KG1 (cell line): Measurements from ENCODE around the gene PTPRM.

Source experiments
- DNase-seq: peaks from one replicate; lab custom pipeline; 2025; lab: John Stamatoyannopoulos, UW

PTPRM gene

DNA sequence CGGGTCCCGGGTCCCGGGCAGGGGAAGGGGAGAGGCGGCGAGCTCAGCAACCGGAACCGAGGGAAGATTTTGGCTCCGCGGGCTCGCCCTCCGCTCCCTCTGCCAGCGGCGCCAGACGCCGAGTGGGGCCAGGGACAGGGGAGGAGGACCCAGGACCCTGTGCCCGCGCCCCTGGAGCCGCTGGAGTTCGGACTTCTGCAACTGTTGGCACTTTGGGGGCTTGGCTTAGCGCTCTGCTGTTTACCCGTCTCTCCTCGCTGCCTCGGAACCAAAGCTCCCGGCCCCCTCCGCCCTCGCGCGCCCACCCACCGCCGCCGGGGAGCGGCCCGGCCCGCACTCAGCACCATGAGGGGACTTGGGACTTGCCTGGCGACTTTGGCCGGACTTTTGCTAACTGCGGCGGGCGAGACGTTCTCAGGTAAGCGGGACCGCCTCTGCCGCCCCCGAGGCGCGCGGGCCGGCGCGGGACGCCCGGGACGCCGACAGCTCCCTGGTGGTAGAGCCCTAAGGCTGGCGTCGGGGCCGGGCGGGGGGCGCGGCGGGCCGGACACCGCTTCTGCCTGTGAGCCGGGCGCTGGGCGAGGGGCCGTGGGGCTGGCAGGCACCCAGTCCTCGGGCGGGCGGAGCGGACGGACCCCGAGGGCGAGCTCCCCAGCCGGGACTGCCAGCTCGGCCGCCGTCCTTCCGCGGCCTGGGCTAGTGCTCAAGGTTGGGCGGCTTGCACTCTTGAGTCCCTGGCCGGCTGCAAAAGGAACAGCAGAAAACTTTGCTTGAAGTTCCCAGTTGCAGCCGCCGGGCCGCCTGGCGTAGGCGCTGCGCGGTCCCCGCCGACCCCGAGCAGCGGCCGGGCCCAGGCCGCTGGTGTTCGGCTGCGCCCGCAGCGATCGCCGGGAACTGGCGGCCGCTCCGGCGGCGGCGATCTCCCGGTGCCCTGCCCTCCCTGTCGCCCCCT, 634 bp downstream of the PTPRM start:
- no peak for DNase-seq

DNA sequence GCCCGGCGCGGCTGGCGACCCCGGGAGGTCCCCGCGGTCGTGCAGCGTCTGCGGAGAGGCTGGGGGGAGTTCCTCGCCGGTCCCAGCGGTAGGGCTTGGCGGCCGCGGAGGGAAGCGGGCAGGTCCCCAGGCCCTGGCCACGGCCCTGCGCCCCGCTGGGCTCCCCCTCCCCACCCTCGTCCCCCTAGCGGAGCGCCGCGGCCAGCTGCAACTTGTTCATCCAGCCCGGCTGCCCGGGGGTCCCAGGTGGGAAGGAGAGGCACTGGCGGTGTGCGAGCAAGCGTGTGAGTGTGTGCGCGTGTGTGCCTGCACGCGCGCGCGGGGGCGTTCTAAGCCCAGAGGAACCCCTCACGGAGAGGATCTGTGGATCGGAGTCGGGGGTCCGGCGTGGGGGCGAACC, 1.3 kb downstream of the PTPRM start:
- no peak for DNase-seq

DNA sequence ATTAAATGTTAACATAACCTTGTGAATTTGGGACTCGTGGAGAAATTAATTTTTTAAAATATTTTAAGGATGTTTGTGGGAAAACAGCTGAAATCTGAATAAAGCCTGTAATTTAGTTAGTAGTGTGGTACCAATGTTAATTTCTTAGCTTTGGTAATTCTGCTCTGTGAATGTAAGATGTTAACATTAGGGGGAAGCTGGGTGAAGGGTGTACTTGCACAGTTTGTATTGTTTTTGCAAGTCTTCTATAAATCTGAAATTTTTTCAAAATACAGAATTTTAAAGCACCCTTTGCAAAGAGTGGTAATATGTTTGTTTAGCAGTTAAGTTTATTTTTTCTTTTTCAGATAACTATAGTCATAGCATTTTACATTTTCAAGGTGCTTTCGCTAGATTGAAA, 4.5 kb downstream of the PTPRM start:
- DNase-seq = no peak

DNA sequence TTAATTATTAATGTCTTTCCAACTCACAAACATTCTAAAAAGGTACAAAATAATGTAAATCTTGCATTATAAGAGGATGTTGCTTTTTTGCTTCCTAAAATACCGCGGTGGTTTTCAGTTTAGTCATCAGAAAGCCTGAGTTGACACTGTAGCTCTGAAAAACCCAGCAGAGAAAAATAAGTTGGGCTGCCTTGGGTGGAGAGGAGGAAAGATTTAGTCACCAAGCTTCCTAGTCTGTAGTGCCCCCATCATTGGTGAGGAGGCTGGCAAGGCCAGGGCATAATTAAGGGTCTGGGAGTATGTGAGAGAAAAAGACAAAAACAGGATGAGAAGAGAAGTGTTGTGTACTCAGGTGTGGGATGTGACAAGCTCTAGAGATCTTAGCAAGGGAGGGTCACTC, 5.7 kb downstream of the PTPRM start:
- DNase-seq = no peak

DNA sequence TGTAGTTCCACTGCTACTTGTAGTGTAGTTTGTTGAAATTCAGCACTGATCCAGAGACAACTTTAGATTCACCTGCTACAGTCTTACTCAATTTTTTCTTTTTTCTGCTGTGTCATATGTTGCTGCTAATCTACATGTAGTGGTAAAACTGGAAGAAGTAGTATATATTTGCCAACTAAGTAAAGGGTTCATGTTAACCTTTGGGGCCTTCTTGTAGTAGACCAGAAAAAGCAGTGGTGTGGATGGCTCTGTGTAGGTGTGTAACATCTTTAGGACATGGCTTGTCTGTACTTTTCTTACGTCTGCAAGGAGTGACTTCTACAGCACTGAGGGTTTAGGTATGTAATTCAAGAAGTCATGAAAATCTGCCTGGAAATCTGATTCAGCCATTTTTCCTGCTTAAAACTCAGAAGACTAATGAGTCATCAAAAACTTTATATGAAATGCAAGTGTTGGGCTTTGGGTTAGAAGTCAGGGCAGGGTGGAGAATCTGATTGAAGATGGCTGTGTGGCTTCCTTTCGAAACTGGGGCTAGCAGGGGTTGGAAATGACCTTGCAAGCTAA, 8.4 kb downstream of the PTPRM start:
- no peak for DNase-seq

DNA sequence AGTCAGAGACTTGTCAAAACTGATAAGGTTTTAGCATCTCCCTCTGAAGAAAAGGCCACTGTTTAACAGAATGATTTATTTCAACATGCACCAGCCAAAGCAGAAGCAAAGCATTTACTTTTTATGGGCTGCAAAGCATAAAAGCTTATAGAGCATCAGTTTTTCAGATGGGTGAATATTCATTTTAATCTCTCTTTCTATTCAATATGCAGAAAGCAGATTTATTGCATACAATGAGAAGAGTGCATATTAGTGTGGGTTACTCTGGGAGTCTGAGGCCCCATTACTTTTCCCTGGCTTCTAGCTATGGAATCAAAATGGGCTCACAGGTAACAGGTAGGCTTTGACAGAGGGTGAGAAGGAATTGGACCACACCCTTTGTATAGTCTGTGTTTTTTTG, 9.0 kb downstream of the PTPRM start:
- DNase-seq = no peak

DNA sequence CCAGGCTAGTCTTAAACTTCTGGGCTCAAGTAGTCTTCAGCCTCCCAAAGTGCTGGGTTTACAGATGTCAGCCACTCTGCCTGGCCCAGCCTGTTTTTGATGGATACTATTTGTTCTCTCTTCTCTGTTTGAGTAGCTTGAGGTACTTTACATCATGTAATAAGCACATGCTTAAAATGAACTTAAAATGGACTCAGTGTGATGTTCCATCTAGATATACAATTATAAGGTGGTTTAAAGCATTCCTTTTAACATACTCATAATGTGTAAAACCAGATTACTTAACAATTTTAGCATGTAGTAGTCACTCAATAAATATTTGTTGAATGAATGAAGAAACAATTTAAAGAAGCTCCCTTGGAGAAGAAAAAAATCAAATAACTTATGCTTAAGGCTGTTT, 9.6 kb downstream of the PTPRM start:
- DNase-seq = no peak

DNA sequence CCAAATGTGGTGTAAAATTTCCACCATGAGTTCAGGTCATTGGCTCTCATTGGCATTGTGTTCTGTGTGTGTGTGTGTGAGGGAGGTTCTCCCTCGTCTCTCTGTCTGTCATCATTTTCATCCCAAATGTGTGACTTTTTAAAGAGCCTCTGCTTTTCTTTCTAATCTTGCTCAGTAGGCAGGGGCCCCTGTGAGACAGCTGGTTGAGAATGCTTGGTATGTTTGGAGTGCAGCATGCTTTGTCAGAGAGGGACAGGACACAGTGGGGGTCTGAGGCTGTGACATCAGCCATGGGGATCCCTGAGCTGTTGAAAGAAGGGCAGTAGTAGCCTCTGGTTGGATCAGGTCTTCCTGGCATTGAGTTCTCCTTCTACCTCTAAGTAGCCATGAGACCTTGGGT, 10.6 kb downstream of the PTPRM start:
- no peak for DNase-seq

DNA sequence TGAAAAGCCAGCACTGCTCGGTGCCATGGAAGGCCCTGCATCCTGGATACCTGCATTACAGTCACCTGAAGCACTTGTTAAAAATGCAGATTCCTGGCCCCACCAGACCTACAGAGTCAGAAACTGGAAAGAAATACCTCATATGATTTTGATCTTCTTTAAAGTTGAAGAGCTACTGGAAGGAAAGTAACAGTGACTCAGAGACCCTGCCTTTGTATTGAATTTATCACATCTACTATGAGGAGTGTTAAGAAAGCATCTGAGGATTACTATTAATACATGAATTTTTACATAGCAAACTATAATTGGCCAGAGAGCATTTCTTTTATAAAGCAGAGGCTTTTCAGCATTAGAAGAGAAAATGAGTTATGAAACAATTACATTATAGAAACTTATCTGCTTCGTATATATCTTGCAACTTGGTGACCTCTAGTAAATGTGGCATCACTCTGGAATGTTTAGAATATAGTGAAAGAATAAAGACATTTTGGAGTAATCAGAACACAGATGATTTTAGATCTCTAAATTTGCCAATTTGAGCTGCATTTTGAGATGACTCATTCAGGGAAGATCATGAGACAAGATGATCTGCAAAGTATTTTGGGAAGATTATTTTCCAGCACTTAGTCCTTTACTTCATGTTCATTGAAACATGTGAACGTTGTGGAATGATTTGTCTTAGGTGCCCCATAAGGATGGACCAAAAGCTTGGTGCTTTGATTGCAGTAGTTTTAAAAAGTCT, 12.2 kb downstream of the PTPRM start:
- DNase-seq = no peak

DNA sequence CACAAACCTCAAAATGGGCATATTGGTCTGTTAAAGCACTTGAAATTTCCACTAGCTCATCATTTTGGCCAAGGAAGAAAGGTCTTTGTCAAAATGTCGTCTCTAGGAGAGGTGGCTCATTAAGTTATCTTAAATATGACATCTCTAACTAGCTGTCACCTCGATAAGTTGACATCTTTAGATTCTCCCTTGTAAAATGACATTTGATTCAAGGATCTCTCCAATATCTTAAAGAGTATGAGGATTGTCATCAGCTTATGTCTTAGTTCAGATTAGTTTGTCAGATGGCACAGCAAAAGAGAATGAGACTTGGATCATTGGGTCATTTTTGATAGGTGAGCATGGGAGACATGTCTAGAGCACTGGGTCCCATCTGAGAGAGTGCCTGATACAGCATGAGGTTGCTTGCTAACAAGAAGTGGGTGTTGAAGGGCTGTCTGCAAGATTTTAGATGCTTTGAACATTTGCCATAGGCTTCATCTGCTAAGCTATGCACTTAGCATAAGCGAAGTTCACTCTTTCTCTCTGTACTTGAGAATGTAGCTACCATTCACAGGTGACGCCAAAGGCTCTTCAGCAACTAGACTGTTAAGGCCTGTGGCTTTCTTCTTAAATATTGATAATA, 12.9 kb downstream of the PTPRM start:
- DNase-seq = no peak

DNA sequence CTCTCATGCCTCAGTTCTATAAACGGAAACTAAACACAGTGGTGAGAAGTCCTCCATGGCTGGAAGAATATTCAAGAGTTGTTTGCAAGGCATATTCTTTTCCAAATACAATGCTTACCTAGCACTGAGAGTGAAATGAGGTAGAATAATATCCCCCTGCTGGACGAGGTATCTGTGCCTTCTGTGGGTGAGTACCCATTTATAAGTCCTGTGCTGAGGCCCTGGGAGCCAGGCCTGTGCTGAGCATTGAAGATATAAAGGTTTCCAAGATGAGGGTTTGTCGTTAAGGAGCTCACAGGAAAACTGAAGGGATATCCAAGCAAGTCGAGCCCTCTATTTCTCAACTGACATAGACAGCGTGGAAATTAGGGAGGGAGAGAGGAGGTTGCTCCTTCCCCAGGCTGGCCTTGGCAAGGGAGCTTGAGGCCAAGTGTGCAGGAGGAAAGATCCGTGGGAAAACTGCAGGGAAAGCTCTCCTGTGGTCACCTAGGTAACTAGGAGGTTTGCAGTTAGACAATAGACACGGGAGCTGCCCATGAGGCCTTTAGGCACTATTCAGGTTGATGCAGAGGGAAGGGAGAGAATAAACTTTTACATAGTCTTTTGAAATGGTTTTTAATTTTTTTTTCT, 17.6 kb downstream of the PTPRM start:
- DNase-seq = no peak

DNA sequence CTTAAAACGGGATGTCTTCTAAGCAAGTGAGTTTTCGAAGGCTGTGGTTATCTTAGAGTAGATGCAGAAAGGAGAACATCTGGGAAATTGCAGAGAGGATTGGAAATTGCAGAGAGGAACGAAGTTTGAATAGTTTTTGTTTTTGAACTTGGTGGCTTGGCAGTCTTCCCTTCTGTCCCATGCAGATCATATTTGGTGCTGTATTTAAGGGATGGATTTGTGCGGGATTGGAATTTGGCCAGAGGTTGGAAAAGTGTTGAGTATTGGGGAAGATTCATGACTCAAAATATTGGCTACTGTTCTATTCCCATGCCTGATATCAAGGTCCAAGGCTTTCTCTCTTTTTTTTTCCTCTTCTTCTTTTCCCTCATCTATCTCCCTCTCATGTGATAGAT, 18.2 kb downstream of the PTPRM start:
- no peak for DNase-seq

DNA sequence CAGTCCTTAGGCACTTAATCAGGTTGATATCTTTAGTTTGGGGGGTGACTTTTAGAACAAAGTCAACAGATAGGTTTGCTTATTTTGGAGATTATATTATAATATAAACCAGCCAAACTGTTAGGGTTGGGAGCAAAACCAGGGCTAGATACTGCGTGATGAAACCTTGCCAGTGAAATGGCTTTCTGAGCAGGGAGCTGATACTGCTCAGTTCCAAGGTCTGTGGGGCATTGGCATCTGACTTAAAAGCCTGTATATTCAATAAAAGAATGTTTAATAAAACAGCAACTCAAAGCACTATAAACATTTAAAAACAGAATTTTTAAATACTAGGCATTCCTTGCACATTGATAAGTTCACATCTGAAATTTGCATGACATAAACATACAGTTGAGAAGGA, 19.3 kb downstream of the PTPRM start:
- no peak for DNase-seq

DNA sequence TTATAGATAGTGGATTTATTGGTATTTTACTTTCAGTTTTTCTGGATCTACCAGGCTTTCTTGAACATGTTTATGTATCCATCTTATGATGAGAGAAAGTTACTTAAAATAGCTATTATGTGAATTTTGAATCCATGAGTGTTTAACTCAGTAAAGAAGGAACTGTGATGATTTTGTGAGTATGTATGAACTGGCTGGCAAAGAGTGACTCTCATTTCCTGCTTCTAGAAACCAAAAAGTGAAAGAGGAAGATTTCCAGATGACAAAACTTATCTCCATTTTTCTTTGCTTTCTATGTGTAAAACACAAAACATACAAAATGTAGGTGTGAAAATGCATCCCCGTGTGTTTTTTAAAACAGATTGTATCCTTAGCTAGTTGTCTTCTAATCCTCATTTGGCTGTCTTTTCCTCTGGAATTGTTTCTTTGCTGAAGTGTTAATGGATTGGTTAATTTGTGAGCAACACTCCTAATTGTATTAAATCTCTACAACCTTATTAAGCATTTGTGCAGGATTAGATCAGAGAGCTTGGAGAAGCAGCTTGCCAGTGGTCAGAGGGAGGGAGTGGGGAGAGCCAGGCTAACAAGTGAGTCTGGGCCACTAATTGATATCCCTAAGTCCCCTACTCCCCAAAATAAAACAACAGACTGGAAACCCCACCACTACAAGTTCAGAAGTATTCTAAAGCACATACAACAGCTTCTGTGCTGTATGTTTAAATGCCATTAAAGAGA, 23.9 kb downstream of the PTPRM start:
- DNase-seq = no peak

DNA sequence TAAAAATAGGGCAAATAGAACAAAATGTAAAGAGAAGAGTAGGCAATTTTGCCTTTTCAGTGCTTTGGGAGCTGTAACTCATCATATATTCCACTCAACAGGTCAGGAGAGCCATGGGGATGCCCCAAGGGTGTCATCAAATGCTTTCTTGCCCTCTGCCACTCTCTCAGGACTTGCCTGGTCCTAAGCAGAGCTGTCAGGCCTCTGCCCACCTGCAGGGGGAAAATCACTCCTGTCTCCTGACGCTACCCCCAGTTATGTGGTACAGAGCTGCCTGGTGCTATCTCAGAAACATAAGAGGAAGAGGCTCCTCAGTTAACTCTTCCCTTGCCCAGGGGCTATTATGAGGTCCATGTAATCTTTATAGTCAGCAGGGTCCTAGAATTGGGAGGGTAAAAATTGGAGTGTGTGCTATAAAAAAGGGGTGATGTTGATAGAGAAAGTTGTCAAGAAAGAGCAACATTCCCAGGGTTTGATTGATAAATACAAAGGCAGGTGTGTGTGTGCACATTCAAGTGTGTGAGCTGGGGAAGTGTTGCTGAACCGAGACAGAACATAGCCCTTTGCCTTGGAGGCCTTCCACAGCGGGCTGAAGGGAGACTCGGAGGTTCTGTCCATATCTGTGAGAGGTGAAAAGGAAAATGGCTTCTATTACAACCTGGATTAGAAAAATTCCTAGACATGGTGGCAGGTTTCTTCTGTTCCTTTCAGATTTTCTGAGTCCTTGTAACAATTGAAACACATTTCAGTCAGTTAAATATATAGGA, 25.4 kb downstream of the PTPRM start:
- DNase-seq = no peak

DNA sequence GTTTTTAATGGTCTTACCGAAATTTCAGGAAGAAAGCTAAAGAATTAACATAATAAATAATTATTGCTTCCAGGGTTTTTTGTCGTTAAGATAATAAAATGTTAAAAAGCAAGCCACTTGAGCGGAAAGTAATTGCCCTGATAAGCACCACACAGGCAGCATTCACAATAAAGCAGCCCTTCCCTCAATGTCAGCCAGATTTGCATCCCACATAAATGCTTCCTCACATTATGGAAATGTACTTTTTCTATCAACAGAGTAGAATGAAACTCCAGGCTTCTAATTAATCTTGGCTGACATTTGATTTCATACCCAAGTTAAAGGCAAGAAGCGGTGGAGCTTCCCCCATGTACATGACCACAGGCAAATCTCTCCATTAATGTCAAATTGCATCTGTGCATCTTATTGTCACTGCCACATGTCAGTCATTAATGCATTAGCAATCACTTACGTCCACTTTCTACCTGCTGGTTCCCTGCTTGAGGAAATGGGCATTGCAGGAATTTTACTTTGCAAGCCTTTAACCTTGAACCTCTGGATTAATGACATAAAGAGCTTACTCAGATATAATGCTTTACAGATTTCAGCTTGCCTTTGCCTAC, 26.2 kb downstream of the PTPRM start:
- no peak for DNase-seq

DNA sequence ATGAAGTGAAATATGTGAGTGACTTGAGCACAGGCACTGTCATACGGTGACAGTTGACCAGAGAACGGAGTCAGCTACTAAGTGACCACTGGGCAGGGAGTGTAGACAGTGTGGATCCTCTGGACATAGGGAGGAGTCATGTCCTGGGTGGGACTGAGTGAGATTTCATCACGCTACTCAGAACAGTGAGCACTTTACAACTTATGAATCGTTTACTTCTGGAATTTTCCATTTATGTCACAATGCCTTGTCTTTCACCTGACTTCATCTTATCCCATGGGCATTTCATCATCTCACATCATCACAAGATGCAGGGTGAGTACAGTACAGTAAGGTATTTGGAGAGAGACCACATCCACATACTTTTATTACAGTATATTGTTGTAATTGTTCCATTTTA, 29.0 kb downstream of the PTPRM start:
- DNase-seq = no peak

DNA sequence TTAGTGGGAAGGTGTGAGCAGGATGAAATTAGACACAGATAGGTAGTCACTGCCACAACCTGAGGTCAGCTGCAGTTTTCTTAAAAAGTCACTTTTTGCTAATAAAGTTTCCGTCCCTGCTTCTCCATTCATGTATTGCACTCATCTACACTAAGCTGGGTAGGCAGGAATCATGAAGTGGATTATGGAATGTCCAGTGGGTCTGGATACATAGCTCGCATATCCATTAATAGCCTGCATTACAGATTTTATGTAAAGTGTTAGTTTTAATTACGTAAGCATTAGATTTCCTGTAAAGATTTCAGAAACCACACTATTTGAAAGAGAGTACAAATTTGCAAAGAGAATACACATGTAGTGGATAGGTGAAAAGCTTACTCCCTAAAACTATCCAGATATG, 30.4 kb downstream of the PTPRM start:
- DNase-seq = no peak

DNA sequence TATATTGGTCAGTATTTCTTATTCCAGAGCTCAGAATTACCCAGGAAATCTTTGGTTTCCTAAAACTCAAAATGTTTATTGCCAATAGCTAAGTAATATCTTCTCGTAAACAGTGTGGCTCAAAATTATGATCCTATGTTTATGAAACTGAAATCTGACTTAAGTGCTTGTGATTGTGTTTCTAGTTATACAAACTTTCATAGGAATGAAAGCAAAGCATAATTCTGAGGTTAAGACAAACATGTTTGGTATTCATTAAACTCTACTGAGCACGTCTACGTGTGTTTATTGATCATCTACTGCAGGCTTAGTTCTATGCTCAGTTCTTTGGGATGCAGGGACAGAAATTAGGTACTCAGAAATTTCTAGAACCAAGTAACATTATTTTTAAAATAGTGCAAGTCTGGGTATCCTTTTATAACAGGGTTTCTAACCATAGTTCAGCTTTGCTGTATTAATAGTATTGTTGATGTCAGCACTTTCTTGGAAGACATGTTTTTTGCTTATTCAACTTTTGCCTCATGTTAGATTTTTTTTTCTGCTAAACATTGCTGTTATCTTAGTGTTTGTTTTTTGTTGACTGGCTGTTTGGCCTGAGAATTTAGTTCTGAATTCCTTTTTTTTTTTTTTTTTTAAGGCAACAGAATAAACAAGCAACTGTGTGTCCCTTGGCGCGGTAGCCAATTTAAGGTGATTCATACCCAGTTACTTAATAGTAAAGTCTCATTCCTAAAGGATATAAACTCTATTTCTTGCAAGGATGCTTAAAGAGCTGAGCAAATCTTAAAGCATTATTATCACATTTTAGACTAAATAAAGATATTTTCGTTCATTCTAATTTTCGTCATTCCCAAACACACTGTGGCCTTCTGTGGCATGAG, 31.3 kb downstream of the PTPRM start:
- no peak for DNase-seq
